DOHH2 (cell line): ENCODE measurements around the gene ADAMTS2.

ENCODE experiments used
- CTCF ChIP-seq: fragments of 200-600 bp; sonication (generic); IDR thresholded peaks from one replicate; pipeline ENCODE4 v1.5.1; 2014; ENCODE audit warnings: antibody characterized with exemption, mild to moderate bottlenecking, low read depth, low read length; ENCODE audit not compliant: poor library complexity, severe bottlenecking
- EZH2phosphoT487 ChIP-seq: fragments of 200-600 bp; sonication (generic); IDR thresholded peaks from 2 replicates; pipeline ENCODE4 v1.6.1; 2017; ENCODE audit warnings: borderline replicate concordance, mild to moderate bottlenecking, antibody characterized with exemption, low read length, moderate library complexity, mixed read lengths

- TF ChIP-seq CTCF, result no peak
- TF ChIP-seq EZH2phosphoT487, result no peak
Measured at GRCh38 chr5:179209359-179210150, 135.7 kb downstream of the ADAMTS2 start.
